ENCODE results near the gene FGR. TPM values are rescaled to one million over a fixed set of nuclear protein-coding genes. Genes with fewer than 3 reads are reported as not detected.
"Not testable (repeated sequence)": the region's sequence is repeated elsewhere in the genome, so short reads cannot be mapped to it uniquely, and the experiment has no call there.

The FGR gene
- 0.29 and 0.36 TPM in 2 replicates for total RNA-seq

- TF ChIP-seq CTCF (IDR thresholded peaks at IDR 0.05; ENCODE audit: extremely low read depth, low read depth, low read length) = no peak
- DNase-seq (ENCODE audit: insufficient read length, low spot score, missing footprints) = peak; percentile 42
- H3K4me2 ChIP-seq (ENCODE audit: insufficient read depth, low read length) = peak within 1 kb of the TSS; percentile 80
- H3K27ac ChIP-seq (ENCODE audit: low read depth, low read length) = no peak within 1 kb of the TSS
- peaks cover 17% of the 10 kb centered on the region for H3K27me3 ChIP-seq (ENCODE audit: insufficient read depth, low read length)
- H3K4me1 ChIP-seq (ENCODE audit: insufficient read depth, low read length) = peaks cover 6% of the 10 kb centered on the region
- H4K20me1 ChIP-seq (ENCODE audit: insufficient read depth, low read length) = no peaks in the 10 kb centered on the region
- H2AFZ ChIP-seq (ENCODE audit: low read length) = peak within 1 kb of the TSS; percentile 81
- no peaks in the 10 kb centered on the region for H3K79me2 ChIP-seq (ENCODE audit: insufficient read depth, low read length)
- H3K9me3 ChIP-seq (ENCODE audit: low read depth, low read length) = no peaks in the 10 kb centered on the region
- H3K4me3 ChIP-seq (ENCODE audit: insufficient read depth, low read length) = peak within 1 kb of the TSS; percentile 68
- no peaks in the 10 kb centered on the region for H3K36me3 ChIP-seq (ENCODE audit: insufficient read depth, low read length)
Observed at GRCh38 chr1:27634985-27635367, at the start of gene FGR. TSS of gene FGR (minus strand) at chr1:27635185. CDS start at chr1:27623916, 11,269 bp downstream.

DNA sequence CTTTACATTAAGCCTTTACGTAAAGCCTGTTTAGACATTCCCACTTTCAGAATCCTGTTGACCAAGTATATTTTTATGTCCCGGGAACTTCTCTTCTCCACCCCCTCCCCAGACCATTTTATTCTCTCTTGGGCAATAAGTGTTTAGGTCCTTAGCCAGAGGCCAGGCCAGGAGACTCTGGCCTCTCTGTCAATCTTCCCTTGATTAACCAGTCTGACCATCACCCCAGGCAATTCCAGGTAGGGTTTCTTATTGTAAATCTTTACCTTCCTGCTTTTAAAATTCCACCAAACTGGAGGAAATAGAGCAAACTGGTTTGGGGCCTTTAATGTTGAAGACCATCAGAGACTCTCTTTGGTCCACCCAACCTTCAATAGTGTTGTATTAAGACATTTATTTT is 49.2 kb upstream of the FGR start:
- no peak for DNase-seq (ENCODE audit: insufficient read length, low spot score, missing footprints)
- Histone ChIP-seq H3K9me3 (ENCODE audit: low read depth, low read length) (peaks cover 2% of the 10 kb centered on the region), H3K4me3 (ENCODE audit: insufficient read depth, low read length) (no peak overlapping the region), H2AFZ (ENCODE audit: low read length) (no peak overlapping the region), H3K79me2 (ENCODE audit: insufficient read depth, low read length) (no peaks in the 10 kb centered on the region), H3K36me3 (ENCODE audit: insufficient read depth, low read length) (no peaks in the 10 kb centered on the region), H4K20me1 (ENCODE audit: insufficient read depth, low read length) (no peaks in the 10 kb centered on the region), H3K4me2 (ENCODE audit: insufficient read depth, low read length) (no peak overlapping the region), H3K27me3 (ENCODE audit: insufficient read depth, low read length) (peaks cover 6% of the 10 kb centered on the region), H3K4me1 (ENCODE audit: insufficient read depth, low read length) (peaks cover 4% of the 10 kb centered on the region), H3K27ac (ENCODE audit: low read depth, low read length) (no peak overlapping the region)
- TF ChIP-seq CTCF (IDR thresholded peaks at IDR 0.05; ENCODE audit: extremely low read depth, low read depth, low read length) = no peak

DNA sequence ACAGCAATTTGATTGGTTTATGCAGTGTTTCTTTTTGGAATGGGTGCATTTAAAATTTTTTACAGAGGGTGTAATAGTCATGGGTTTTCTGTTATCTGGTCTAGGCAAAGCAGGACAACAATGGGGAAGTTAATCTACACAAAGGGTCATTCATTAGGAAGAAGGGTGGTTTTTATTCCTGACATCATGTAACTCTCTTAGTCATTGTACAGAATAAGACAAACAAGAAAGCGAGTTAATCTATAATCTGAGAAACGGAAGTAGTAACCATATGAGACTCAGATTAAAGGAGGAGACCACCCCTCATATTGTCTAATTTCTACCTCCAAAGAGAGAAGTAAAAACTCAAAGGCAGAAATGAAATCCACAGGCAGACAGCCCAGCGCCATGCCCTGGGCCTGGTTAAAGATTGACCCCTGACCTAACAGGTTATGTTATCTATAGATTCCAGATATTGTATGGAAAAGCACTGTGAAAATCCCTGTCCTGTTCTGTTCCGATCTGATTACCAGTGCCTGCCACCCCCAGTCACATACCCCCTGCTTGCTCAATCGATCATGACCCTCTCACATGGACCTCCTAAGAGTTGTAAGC is 47.5 kb upstream of the FGR start:
- H4K20me1 ChIP-seq (ENCODE audit: insufficient read depth, low read length) = no peaks in the 10 kb centered on the region
- DNase-seq (ENCODE audit: insufficient read length, low spot score, missing footprints) = no peak
- no peaks in the 10 kb centered on the region for H3K4me1 ChIP-seq (ENCODE audit: insufficient read depth, low read length)
- H3K27me3 ChIP-seq (ENCODE audit: insufficient read depth, low read length) = peaks cover 6% of the 10 kb centered on the region
- TF ChIP-seq CTCF (IDR thresholded peaks at IDR 0.05; ENCODE audit: extremely low read depth, low read depth, low read length) = no peak
- H3K4me3 ChIP-seq (ENCODE audit: insufficient read depth, low read length) = no peak overlapping the region
- H3K9me3 ChIP-seq (ENCODE audit: low read depth, low read length) = peaks cover 2% of the 10 kb centered on the region
- no peaks in the 10 kb centered on the region for H3K79me2 ChIP-seq (ENCODE audit: insufficient read depth, low read length)
- no peak overlapping the region for H3K4me2 ChIP-seq (ENCODE audit: insufficient read depth, low read length)
- no peaks in the 10 kb centered on the region for H3K36me3 ChIP-seq (ENCODE audit: insufficient read depth, low read length)
- H3K27ac ChIP-seq (ENCODE audit: low read depth, low read length) = no peak overlapping the region
- H2AFZ ChIP-seq (ENCODE audit: low read length) = no peak overlapping the region

DNA sequence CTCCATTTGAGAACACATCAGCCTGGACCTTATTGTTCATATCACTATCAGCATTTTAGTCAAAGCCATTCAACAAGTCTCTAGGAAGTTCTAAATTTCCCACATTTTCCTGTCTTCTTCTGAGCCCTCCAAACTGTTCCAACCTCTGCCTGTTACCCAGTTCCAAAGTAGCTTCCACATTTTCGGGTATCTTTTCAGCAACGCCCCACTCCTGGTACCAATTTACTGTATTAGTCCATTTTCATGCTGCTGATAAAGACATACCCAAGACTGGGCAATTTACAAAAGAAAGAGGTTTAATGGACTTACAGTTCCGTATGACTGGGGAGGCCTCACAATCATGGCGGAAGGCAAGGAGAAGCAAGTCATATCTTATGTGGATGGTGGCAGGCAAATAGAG is 46.6 kb upstream of the FGR start:
- H3K9me3 ChIP-seq (ENCODE audit: low read depth, low read length); H3K79me2 ChIP-seq (ENCODE audit: insufficient read depth, low read length); H3K36me3 ChIP-seq (ENCODE audit: insufficient read depth, low read length); H3K27ac ChIP-seq (ENCODE audit: low read depth, low read length); H3K27me3 ChIP-seq (ENCODE audit: insufficient read depth, low read length); H4K20me1 ChIP-seq (ENCODE audit: insufficient read depth, low read length); H3K4me1 ChIP-seq (ENCODE audit: insufficient read depth, low read length); H3K4me2 ChIP-seq (ENCODE audit: insufficient read depth, low read length); H3K4me3 ChIP-seq (ENCODE audit: insufficient read depth, low read length); H2AFZ ChIP-seq (ENCODE audit: low read length); DNase-seq (ENCODE audit: insufficient read length, low spot score, missing footprints): not testable (repeated sequence)

- not testable (repeated sequence) for H3K27ac ChIP-seq (ENCODE audit: low read depth, low read length); DNase-seq (ENCODE audit: insufficient read length, low spot score, missing footprints); H2AFZ ChIP-seq (ENCODE audit: low read length); H3K9me3 ChIP-seq (ENCODE audit: low read depth, low read length); H3K4me1 ChIP-seq (ENCODE audit: insufficient read depth, low read length); H3K79me2 ChIP-seq (ENCODE audit: insufficient read depth, low read length); H3K4me3 ChIP-seq (ENCODE audit: insufficient read depth, low read length); H4K20me1 ChIP-seq (ENCODE audit: insufficient read depth, low read length); H3K27me3 ChIP-seq (ENCODE audit: insufficient read depth, low read length); H3K4me2 ChIP-seq (ENCODE audit: insufficient read depth, low read length); H3K36me3 ChIP-seq (ENCODE audit: insufficient read depth, low read length)
Observed at GRCh38 chr1:27680225-27680791, 45.3 kb upstream of the FGR start.

All from osteoblast (primary cell).